ENCODE data around the gene BCL7A.
"Not testable (repeated sequence)": the region's sequence is repeated elsewhere in the genome, so short reads cannot be mapped to it uniquely, and the experiment has no call there.

Gene BCL7A

GRCh38 chr12:122021822-122022392 lies at the start of gene BCL7A:
BCL7A (plus strand) TSS chr12:122021884; CDS start chr12:122022092, 208 bp downstream.
- peak; percentile 35 to 36 for DNase-seq (ENCODE audit: low read depth in 2 of 2)

- no peak for DNase-seq (ENCODE audit: low read depth in 2 of 2)
These were observed 47.4 kb upstream of the BCL7A start for GRCh38 chr12:121974026-121974985.

GRCh38 chr12:121975021-121975420 lies 46.7 kb upstream of the BCL7A start:
- DNase-seq (ENCODE audit: low read depth in 2 of 2), result no peak

GRCh38 chr12:121976950-121977349 lies 44.7 kb upstream of the BCL7A start:
- DNase-seq (ENCODE audit: low read depth in 2 of 2), result no peak

GRCh38 chr12:121980191-121980891 lies 41.3 kb upstream of the BCL7A start:
- DNase-seq (ENCODE audit: low read depth in 2 of 2), result no peak

- DNase-seq (ENCODE audit: low read depth in 2 of 2), result no peak
These were observed 40.8 kb upstream of the BCL7A start for GRCh38 chr12:121980892-121981272.

GRCh38 chr12:121981456-121981855 lies 40.2 kb upstream of the BCL7A start:
- DNase-seq (ENCODE audit: low read depth in 2 of 2), result no peak

GRCh38 chr12:121982950-121983349 lies 38.7 kb upstream of the BCL7A start:
- no peak for DNase-seq (ENCODE audit: low read depth in 2 of 2)

GRCh38 chr12:121983536-121984210 lies 38.0 kb upstream of the BCL7A start:
- DNase-seq (ENCODE audit: low read depth in 2 of 2), result no peak

- DNase-seq (ENCODE audit: low read depth in 2 of 2), result no peak
These were observed 35.0 kb upstream of the BCL7A start for GRCh38 chr12:121986489-121987245.

GRCh38 chr12:121988519-121988918 lies 33.2 kb upstream of the BCL7A start:
- DNase-seq (ENCODE audit: low read depth in 2 of 2), result not testable (repeated sequence)

GRCh38 chr12:121989276-121990113 lies 32.2 kb upstream of the BCL7A start:
- no peak for DNase-seq (ENCODE audit: low read depth in 2 of 2)

GRCh38 chr12:121990114-121990647 lies 31.5 kb upstream of the BCL7A start:
- DNase-seq (ENCODE audit: low read depth in 2 of 2), result no peak

- DNase-seq (ENCODE audit: low read depth in 2 of 2), result peak in 1 of 2 donors; percentile 8
These were observed 30.7 kb upstream of the BCL7A start for GRCh38 chr12:121990692-121991603.

- peak; percentile 44 to 50 for DNase-seq (ENCODE audit: low read depth in 2 of 2)
These were observed 29.4 kb upstream of the BCL7A start for GRCh38 chr12:121992059-121992879.

GRCh38 chr12:121996050-121996944 lies 25.4 kb upstream of the BCL7A start:
- no peak for DNase-seq (ENCODE audit: low read depth in 2 of 2)

Measured in activated CD4-positive, alpha-beta T cell treated with anti-CD3 and anti-CD28 coated beads for 24 hours (primary cell).